Measurements from ENCODE around the gene FLNB.

FLNB gene

GRCh38 chr3:58158442-58159153, 150.4 kb downstream of the FLNB start:
- no peaks in the 10 kb centered on the region for H3K9me3 ChIP-seq
- H3K4me3 ChIP-seq (ENCODE audit: low read depth in 1 of 2, low read length in 1 of 2) = no peak overlapping the region
- H3K4me1 ChIP-seq (ENCODE audit: control insufficient read depth in 1 of 2, insufficient read depth in 1 of 2, low read depth in 1 of 2, low read length in 1 of 2) = no peaks in the 10 kb centered on the region
- H3K36me3 ChIP-seq = no peaks in the 10 kb centered on the region
- no peaks in the 10 kb centered on the region for H3K27me3 ChIP-seq
- TF ChIP-seq CTCF (IDR thresholded peaks at IDR 0.05) = no peak
- H3K27ac ChIP-seq = no peak overlapping the region

- no peak for TF ChIP-seq CTCF (IDR thresholded peaks at IDR 0.05)
- Histone ChIP-seq H3K9me3 (no peaks in the 10 kb centered on the region), H3K4me3 (ENCODE audit: low read depth in 1 of 2, low read length in 1 of 2) (no peak overlapping the region), H3K4me1 (ENCODE audit: control insufficient read depth in 1 of 2, insufficient read depth in 1 of 2, low read depth in 1 of 2, low read length in 1 of 2) (no peaks in the 10 kb centered on the region), H3K27ac (no peak overlapping the region), H3K27me3 (no peaks in the 10 kb centered on the region), H3K36me3 (no peaks in the 10 kb centered on the region)
Measured at GRCh38 chr3:58160399-58160798, 152.2 kb downstream of the FLNB start.

GRCh38 chr3:58161435-58162398, 153.5 kb downstream of the FLNB start:
- Histone ChIP-seq H3K27ac (no peak overlapping the region), H3K4me3 (ENCODE audit: low read depth in 1 of 2, low read length in 1 of 2) (no peak overlapping the region), H3K9me3 (no peaks in the 10 kb centered on the region), H3K27me3 (no peaks in the 10 kb centered on the region), H3K4me1 (ENCODE audit: control insufficient read depth in 1 of 2, insufficient read depth in 1 of 2, low read depth in 1 of 2, low read length in 1 of 2) (no peaks in the 10 kb centered on the region), H3K36me3 (no peaks in the 10 kb centered on the region)
- no peak for TF ChIP-seq CTCF (IDR thresholded peaks at IDR 0.05)

- Histone ChIP-seq H3K27ac (no peak overlapping the region), H3K4me3 (ENCODE audit: low read depth in 1 of 2, low read length in 1 of 2) (no peak overlapping the region), H3K9me3 (no peaks in the 10 kb centered on the region), H3K4me1 (ENCODE audit: control insufficient read depth in 1 of 2, insufficient read depth in 1 of 2, low read depth in 1 of 2, low read length in 1 of 2) (no peaks in the 10 kb centered on the region), H3K27me3 (no peaks in the 10 kb centered on the region), H3K36me3 (no peaks in the 10 kb centered on the region)
- TF ChIP-seq CTCF (IDR thresholded peaks at IDR 0.05) = no peak
Measured at GRCh38 chr3:58163234-58163633, 155.0 kb downstream of the FLNB start.

- H3K4me3 ChIP-seq (ENCODE audit: low read depth in 1 of 2, low read length in 1 of 2) = no peak overlapping the region
- H3K36me3 ChIP-seq = no peaks in the 10 kb centered on the region
- no peaks in the 10 kb centered on the region for H3K4me1 ChIP-seq (ENCODE audit: control insufficient read depth in 1 of 2, insufficient read depth in 1 of 2, low read depth in 1 of 2, low read length in 1 of 2)
- H3K9me3 ChIP-seq = no peaks in the 10 kb centered on the region
- H3K27ac ChIP-seq = no peak overlapping the region
- H3K27me3 ChIP-seq = no peaks in the 10 kb centered on the region
- TF ChIP-seq CTCF (IDR thresholded peaks at IDR 0.05) = no peak
Measured at GRCh38 chr3:58164199-58164879, 156.1 kb downstream of the FLNB start.
